ENCODE measurements around the gene ACAA2. TPM values are rescaled to one million over a fixed set of nuclear protein-coding genes. Genes with fewer than 3 reads are reported as not detected.

The ACAA2 gene
- total RNA-seq (2021), result 135 to 136 TPM (median 136 TPM) in 3 replicates
- percentile 90 among the genes with signal in this experiment for Bru-seq, nascent RNA
- long read RNA-seq, experiment 1, transcript ACAA2-205 (10 exons, 1,657 nt), result minor isoform, 30 of 387 reads
- long read RNA-seq, experiment 1, transcript ACAA2-201 (10 exons, 3,350 nt), result major isoform, 287 of 387 reads
- long read RNA-seq, experiment 1, partial matches to known transcripts, result 25 of 387 reads
- long read RNA-seq, experiment 1, other reads (novel, unspliced or antisense), result 45 of 387 reads
- long read RNA-seq, experiment 2, transcript ACAA2-201 (10 exons, 3,350 nt), result major isoform, 43 of 216 reads
- long read RNA-seq, experiment 2, transcript ACAA2-207 (2 exons, 1,850 nt), result minor isoform, 5 of 216 reads
- long read RNA-seq, experiment 2, partial matches to known transcripts, result 73 of 216 reads
- long read RNA-seq, experiment 2, other reads (novel, unspliced or antisense), result 91 of 216 reads
- long read RNA-seq, experiment 3, transcript ACAA2-201 (10 exons, 3,350 nt), result major isoform, 156 of 312 reads
- long read RNA-seq, experiment 3, transcript ACAA2-205 (10 exons, 1,657 nt), result minor isoform, 55 of 312 reads
- long read RNA-seq, experiment 3, partial matches to known transcripts, result 8 of 312 reads
- long read RNA-seq, experiment 3, other reads (novel, unspliced or antisense), result 92 of 312 reads

- Mint-ChIP-seq H3K36me3 (peaks cover 26% of the 10 kb centered on the region), H3K4me3 (peak within 1 kb of the TSS; percentile 90), H3K4me1 (peaks cover 23% of the 10 kb centered on the region), H3K9me3 (peaks cover 20% of the 10 kb centered on the region), H3K27ac (peak within 1 kb of the TSS; percentile 100), H3K27me3 (ENCODE audit: low read depth) (no peaks in the 10 kb centered on the region)
- CTCF ChIA-PET, result interaction anchor here (1.4 to 4.2 kb wide), 2 partner anchors 45 to 53 kb away, joined by 3 to 30 read pairs; no protein-coding TSS in a partner anchor
- POLR2A ChIA-PET, result interaction anchor here (0.6 to 1.0 kb wide), 4 partner anchors 74 to 1420 kb away, joined by 3 to 12 read pairs (median 3); no protein-coding TSS in a partner anchor
- DNase-seq (ENCODE audit: low spot score), result peak; percentile 80
- peak; percentile 90 for ATAC-seq
- TF ChIP-seq ETV6 (CRISPR knock-in tag; IDR thresholded peaks at IDR 0.05) (no peak; the same call in 1 of the 2 replicates), ZNF425 (CRISPR knock-in tag; conservative IDR thresholded peaks at IDR 0.05) (no peak), RELA (CRISPR knock-in tag; IDR thresholded peaks at IDR 0.05; ENCODE audit: borderline replicate concordance) (no peak), USF2 (CRISPR knock-in tag; IDR thresholded peaks at IDR 0.05) (no peak; the same call in 1 of the 2 replicates), MYBL2 (CRISPR knock-in tag; IDR thresholded peaks at IDR 0.05) (peak; percentile 74; the same call in 1 of the 2 replicates), FOXP4 (CRISPR knock-in tag; IDR thresholded peaks at IDR 0.05) (no peak), TEAD1 (CRISPR knock-in tag; IDR thresholded peaks at IDR 0.05) (peak; percentile 17; the same call in 1 of the 2 replicates), CREB1 (CRISPR knock-in tag; IDR thresholded peaks at IDR 0.05) (peak; percentile 49; the same call in 1 of the 2 replicates), ZNF512 (CRISPR knock-in tag; IDR thresholded peaks at IDR 0.05; ENCODE audit: borderline replicate concordance) (no peak), ESRRA (CRISPR knock-in tag; IDR thresholded peaks at IDR 0.05; ENCODE audit: borderline replicate concordance) (no peak), KAT7 (CRISPR knock-in tag; IDR thresholded peaks at IDR 0.05; ENCODE audit: borderline replicate concordance) (0 out of 2 replicates have a peak, but pooled peaks have one; percentile 54), E2F5 (CRISPR knock-in tag; IDR thresholded peaks at IDR 0.05) (peak; percentile 35; the same call in 1 of the 2 replicates), SMAD4 (CRISPR knock-in tag; IDR thresholded peaks at IDR 0.05) (no peak), E2F4 (CRISPR knock-in tag; IDR thresholded peaks at IDR 0.05; ENCODE audit: borderline replicate concordance, low read depth) (no peak), FOXP1 (CRISPR knock-in tag; IDR thresholded peaks at IDR 0.05; ENCODE audit: borderline replicate concordance) (peak; percentile 47; the same call in 1 of the 2 replicates), GABPB1 (CRISPR knock-in tag; IDR thresholded peaks at IDR 0.05) (peak; percentile 28; the same call in 1 of the 2 replicates), NR2C2 (CRISPR knock-in tag; IDR thresholded peaks at IDR 0.05) (0 out of 2 replicates have a peak, but pooled peaks have one; percentile 32), ZNF416 (CRISPR knock-in tag; IDR thresholded peaks at IDR 0.05) (no peak), ZNF263 (CRISPR knock-in tag; IDR thresholded peaks at IDR 0.05; ENCODE audit: low read depth) (no peak), E2F1 (CRISPR knock-in tag; IDR thresholded peaks at IDR 0.05) (0 out of 2 replicates have a peak, but pooled peaks have one; percentile 74), ZBTB43 (CRISPR knock-in tag; IDR thresholded peaks at IDR 0.05) (peak; percentile 63; the same call in 1 of the 2 replicates)
These were observed at the start of gene ACAA2 for GRCh38 chr18:49813319-49814146. ACAA2 (minus strand) TSS chr18:49813533; CDS start chr18:49813484, 49 bp downstream.

All from WTC11 (cell line).